HG02973 (cell line): ENCODE results near the gene MAP3K4.
A peak's percentile ranks its signal among the peaks of the same experiment; 100 is the strongest.
"Not testable (repeated sequence)": the region's sequence is repeated elsewhere in the genome, so short reads cannot be mapped to it uniquely, and the experiment has no call there.

Experiments
- ATAC-seq: cut with Tn5 transposase; IDR thresholded peaks from one replicate; pipeline ENCODE4 v1.9.1; 2021; ENCODE audit warnings: moderate library complexity; ENCODE audit not compliant: unreplicated experiment

The MAP3K4 gene

GRCh38 chr6:160972111-160972510 is 19.5 kb upstream of the MAP3K4 start:
- peak; percentile 66 for ATAC-seq

- not testable (repeated sequence) for ATAC-seq
Observed at GRCh38 chr6:160972594-160972993, 19.0 kb upstream of the MAP3K4 start.

GRCh38 chr6:160973311-160974250 is 18.0 kb upstream of the MAP3K4 start:
- ATAC-seq: no peak

GRCh38 chr6:160974304-160974771 is 17.2 kb upstream of the MAP3K4 start:
- no peak for ATAC-seq

GRCh38 chr6:160975162-160975561 is 16.4 kb upstream of the MAP3K4 start:
- no peak for ATAC-seq

GRCh38 chr6:160975961-160976360 is 15.6 kb upstream of the MAP3K4 start:
- not testable (repeated sequence) for ATAC-seq

GRCh38 chr6:160978141-160978901 is 13.2 kb upstream of the MAP3K4 start:
- ATAC-seq: no peak

- ATAC-seq: no peak
Observed at GRCh38 chr6:160979061-160979708, 12.4 kb upstream of the MAP3K4 start.

GRCh38 chr6:160983377-160983948 is 8.1 kb upstream of the MAP3K4 start:
- not testable (repeated sequence) for ATAC-seq

GRCh38 chr6:160986851-160987250 is 4.7 kb upstream of the MAP3K4 start:
- no peak for ATAC-seq

- ATAC-seq: no peak
Observed at GRCh38 chr6:160987265-160987664, 4.3 kb upstream of the MAP3K4 start.

GRCh38 chr6:160990847-160991405 is 643 bp upstream of the MAP3K4 start:
- no peak for ATAC-seq

GRCh38 chr6:160992061-160992979 is 751 bp downstream of the MAP3K4 start:
- peak; percentile 46 for ATAC-seq

GRCh38 chr6:160992980-160993314 is 1.4 kb downstream of the MAP3K4 start:
- no peak for ATAC-seq

- no peak for ATAC-seq
Observed at GRCh38 chr6:160995271-160995670, 3.7 kb downstream of the MAP3K4 start.

- no peak for ATAC-seq
Observed at GRCh38 chr6:160996131-160996601, 4.6 kb downstream of the MAP3K4 start.

GRCh38 chr6:160998217-160998616 is 6.6 kb downstream of the MAP3K4 start:
- no peak for ATAC-seq

- no peak for ATAC-seq
Observed at GRCh38 chr6:160998766-160999165, 7.2 kb downstream of the MAP3K4 start.

GRCh38 chr6:160999516-160999915 is 7.9 kb downstream of the MAP3K4 start:
- no peak for ATAC-seq
